ENCODE data around the gene UBD.

Gene UBD

DNA sequence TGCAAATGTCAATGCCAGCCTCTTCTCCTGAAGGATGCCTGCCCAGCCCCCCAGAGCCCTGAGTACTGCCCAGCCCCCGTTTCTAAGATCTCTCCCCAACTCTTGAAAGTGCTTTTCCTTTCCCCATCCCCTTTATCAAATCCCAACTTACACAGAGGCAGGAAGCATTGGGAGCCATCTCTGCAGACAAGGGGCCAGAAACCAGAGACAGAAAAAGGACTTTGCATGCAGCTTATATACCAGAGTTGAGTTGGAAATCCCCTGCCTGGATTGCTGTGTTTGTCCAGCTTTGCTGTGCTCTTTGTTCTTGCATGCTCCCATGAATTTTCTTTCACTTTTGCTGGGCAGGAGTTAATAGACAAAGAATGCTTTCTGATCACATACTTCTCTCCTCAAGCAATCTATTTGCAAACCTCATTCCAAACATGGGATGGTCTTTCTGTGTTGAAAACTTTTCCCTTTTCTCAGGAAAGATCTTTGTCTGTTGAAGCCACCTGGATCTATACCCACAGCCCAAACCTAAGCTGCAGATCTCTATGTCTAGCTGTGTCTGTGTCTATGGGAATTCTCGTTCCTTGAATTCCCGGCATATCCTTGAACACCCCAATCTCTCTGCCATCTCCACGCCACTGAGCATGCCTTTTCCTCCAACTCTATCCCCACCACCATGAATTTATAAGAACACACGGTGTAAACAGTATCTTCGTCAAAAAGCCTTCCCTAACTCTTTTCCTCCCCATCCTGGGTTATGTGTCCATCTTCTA is at the start of gene UBD:
Gene UBD, minus strand, starts transcription at position 209 of the 764 bp plus-strand sequence. Its CDS starts 31 bp downstream, at position 178.
- H3K4me1 Mint-ChIP-seq, result peaks cover 9 to 16% of the 10 kb centered on the region in 2 donors
- H3K27ac Mint-ChIP-seq, result no peak within 1 kb of the TSS
- H3K9me3 Mint-ChIP-seq, result no peaks in the 10 kb centered on the region
- ATAC-seq (replicated peaks), result no peak
- no peak for DNase-seq
- H3K4me3 Mint-ChIP-seq, result no peak within 1 kb of the TSS
- no peaks in the 10 kb centered on the region for H3K36me3 Mint-ChIP-seq
- H3K27me3 Mint-ChIP-seq, result peaks cover 49 to 64% of the 10 kb centered on the region in 2 donors

DNA sequence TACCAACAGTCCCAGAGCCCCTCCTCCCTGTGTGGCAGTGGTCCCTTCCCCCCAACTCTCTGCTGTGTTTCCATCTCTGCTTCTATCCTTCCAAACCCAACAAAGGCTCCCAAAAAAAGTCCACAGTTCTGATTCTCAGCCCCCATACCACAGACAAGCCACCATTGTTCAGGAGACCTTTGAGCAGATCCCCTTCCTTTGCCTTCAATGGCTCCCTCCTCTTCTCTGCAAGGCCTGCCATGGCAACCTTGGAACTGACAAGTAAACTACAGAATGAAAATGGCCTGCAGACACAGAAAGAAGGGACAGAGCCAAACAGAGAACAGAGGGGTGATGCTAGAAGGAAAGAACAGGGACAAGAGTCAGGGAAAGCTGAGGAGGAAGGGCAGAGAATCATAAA is 48.6 kb upstream of the UBD start:
- peak overlapping the region; percentile 3 for H3K27ac Mint-ChIP-seq
- no peak for DNase-seq
- no peak for ATAC-seq (replicated peaks)
- H3K27me3 Mint-ChIP-seq, result no peaks in the 10 kb centered on the region
- H3K36me3 Mint-ChIP-seq, result peaks cover 56 to 73% of the 10 kb centered on the region in 2 donors
- no peaks in the 10 kb centered on the region for H3K9me3 Mint-ChIP-seq
- no peak overlapping the region for H3K4me3 Mint-ChIP-seq
- no peaks in the 10 kb centered on the region for H3K4me1 Mint-ChIP-seq

- no peaks in the 10 kb centered on the region for H3K27me3 Mint-ChIP-seq
Observed at GRCh38 chr6:29603930-29604329, 44.4 kb upstream of the UBD start.

DNA sequence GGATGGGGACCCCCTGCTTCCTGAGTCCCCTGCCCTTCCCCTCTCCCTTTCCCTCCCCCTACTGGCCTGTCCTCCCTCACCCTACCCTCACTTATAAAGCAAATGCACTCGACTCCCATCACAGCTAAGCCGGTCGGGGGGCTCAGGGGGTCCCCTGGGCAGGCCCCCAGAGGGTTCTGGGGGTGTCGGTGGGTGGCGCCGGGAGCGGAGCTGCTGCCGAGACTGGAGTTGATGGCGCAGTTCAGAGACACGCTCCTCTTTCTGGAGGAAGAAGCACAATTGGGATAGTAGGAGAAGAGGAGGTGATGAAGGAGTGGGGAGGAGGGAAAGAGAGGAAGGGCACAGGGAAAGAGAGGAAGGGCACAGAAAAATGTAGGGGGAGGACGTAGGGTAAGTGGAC is 43.9 kb upstream of the UBD start:
- Mint-ChIP-seq H3K36me3 (peaks cover 48 to 58% of the 10 kb centered on the region in 2 donors), H3K9me3 (no peaks in the 10 kb centered on the region), H3K4me1 (no peaks in the 10 kb centered on the region), H3K4me3 (no peak overlapping the region), H3K27me3 (no peaks in the 10 kb centered on the region), H3K27ac (no peak overlapping the region)
- ATAC-seq (replicated peaks) (no peak), DNase-seq (no peak)

More at GRCh38 chr6:29603930-29604329, 44.4 kb upstream of the UBD start:
- Mint-ChIP-seq H3K9me3 (no peaks in the 10 kb centered on the region), H3K27ac (no peak overlapping the region), H3K36me3 (peaks cover 51 to 61% of the 10 kb centered on the region in 2 donors), H3K4me1 (no peaks in the 10 kb centered on the region), H3K4me3 (no peak overlapping the region)
- ATAC-seq (replicated peaks), result no peak
- no peak for DNase-seq

DNA sequence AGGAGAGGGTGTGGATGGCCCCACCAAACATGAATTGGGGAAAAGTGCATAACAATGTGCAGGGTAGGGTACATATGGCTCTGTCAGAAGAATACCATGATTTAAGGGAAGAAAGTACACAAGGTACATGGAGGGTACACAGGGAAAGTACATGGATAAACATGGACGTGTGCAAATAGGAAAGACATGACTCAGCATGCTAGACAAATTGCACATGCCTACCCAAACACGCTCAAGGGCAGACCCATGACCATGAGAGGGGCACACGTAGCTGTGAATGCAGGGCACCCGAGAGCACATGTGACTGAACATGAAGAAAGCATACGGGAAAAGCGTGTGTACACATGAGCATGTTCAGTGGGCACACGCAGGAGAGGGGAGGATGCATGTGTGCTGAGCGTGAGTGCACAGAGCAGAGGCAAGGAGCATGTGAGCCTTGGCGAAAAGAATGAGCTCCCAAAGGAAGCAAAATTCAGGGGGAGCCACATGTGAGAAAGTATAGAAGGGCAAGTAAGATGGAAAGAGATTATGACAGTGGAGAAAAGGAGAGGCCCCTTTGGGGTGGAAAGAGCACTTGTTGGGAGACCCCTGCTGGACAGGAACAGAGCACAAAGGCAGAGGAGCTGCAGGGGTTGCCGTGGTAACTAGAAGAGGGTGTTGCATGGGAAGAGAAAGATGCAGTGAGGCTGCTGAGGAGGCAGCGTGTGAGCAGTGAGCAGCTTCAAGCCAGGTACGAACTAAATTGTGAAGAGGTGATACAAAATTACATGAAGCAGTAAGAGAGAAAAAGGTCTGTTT is 43.2 kb upstream of the UBD start:
- Mint-ChIP-seq H3K9me3 (no peaks in the 10 kb centered on the region), H3K27me3 (no peaks in the 10 kb centered on the region), H3K36me3 (peaks cover 42 to 51% of the 10 kb centered on the region in 2 donors), H3K27ac (no peak overlapping the region), H3K4me3 (no peak overlapping the region), H3K4me1 (no peaks in the 10 kb centered on the region)
- DNase-seq (no peak), ATAC-seq (replicated peaks) (peak in 1 of 2 donors; percentile 41)

DNA sequence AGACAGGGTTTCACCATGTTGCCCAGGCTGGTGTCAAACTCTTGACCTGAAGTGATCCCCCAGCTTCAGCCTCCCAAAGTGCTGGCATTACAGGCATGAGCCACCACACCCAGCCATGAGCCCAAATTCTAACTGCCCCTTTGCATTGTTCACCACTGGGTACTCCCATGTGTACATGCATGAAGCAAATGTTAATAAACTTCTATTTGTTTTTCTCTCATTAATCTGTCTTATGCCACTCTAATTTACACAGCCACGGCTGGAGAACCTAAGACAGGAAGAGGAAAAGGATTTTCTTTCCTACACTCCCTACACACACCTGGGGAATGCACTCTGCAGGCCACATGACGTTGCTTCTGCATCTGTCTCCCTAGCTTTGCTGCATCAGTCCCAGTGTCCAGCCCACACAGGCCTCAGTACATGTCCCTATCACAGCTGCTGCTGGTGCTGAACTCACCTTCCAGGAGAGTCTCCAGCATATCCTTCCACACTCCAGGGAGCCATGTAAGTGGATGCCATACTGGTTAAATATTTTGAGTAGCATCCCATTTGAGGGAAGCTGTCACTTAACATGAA is 38.7 kb upstream of the UBD start:
- H3K36me3 Mint-ChIP-seq, result peaks cover 12 to 16% of the 10 kb centered on the region in 2 donors
- no peaks in the 10 kb centered on the region for H3K4me1 Mint-ChIP-seq
- DNase-seq (no peak), ATAC-seq (replicated peaks) (no peak)
- H3K9me3 Mint-ChIP-seq, result no peaks in the 10 kb centered on the region
- H3K4me3 Mint-ChIP-seq, result no peak overlapping the region
- no peaks in the 10 kb centered on the region for H3K27me3 Mint-ChIP-seq
- H3K27ac Mint-ChIP-seq, result no peak overlapping the region

GRCh38 chr6:29597184-29597583 is 37.7 kb upstream of the UBD start:
- H3K4me3 Mint-ChIP-seq, result no peak overlapping the region
- ATAC-seq (replicated peaks), result no peak
- H3K27ac Mint-ChIP-seq, result no peak overlapping the region
- DNase-seq, result no peak
- H3K36me3 Mint-ChIP-seq, result peaks cover 6% of the 10 kb centered on the region in 2 donors
- no peaks in the 10 kb centered on the region for H3K27me3 Mint-ChIP-seq
- no peaks in the 10 kb centered on the region for H3K9me3 Mint-ChIP-seq
- H3K4me1 Mint-ChIP-seq, result no peaks in the 10 kb centered on the region

DNA sequence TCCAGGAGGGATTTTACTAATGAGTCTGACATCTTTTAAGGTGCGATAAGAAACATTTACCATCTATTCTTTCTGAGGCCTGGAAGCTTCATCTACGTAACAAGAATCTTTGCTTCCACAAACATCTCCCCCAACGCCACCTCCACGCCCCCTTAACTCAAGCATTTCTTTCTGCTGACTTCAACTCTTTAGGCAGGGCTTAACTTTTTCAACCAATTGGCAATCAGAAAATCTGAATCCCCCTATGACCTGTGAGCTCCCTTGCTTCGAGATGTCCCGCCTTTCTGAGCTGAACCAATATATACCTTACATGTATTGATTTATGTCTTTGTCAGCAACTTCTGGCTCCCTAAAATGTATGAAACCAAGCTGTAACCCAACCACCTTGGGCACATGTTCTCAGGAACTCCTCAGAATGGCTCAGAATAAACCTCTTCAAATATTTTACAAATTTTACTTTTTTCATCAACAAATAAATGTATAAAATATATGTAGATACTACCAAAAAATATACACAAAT is 36.9 kb upstream of the UBD start:
- no peaks in the 10 kb centered on the region for H3K4me1 Mint-ChIP-seq
- H3K27ac Mint-ChIP-seq, result no peak overlapping the region
- no peak for ATAC-seq (replicated peaks)

GRCh38 chr6:29593199-29593855 is 33.8 kb upstream of the UBD start:
- no peaks in the 10 kb centered on the region for H3K9me3 Mint-ChIP-seq

More for the DNA sequence above, 36.9 kb upstream of the UBD start:
- DNase-seq, result no peak
- H3K36me3 Mint-ChIP-seq, result peaks cover under 1 to 2% of the 10 kb centered on the region in 2 donors
- H3K9me3 Mint-ChIP-seq, result no peaks in the 10 kb centered on the region
- H3K27me3 Mint-ChIP-seq, result no peaks in the 10 kb centered on the region
- H3K4me3 Mint-ChIP-seq, result no peak overlapping the region

GRCh38 chr6:29591677-29592076 is 32.1 kb upstream of the UBD start:
- Mint-ChIP-seq H3K4me1 (peaks cover 0 to 5% of the 10 kb centered on the region in 2 donors), H3K9me3 (no peaks in the 10 kb centered on the region), H3K27ac (no peak overlapping the region), H3K4me3 (no peak overlapping the region), H3K36me3 (no peaks in the 10 kb centered on the region), H3K27me3 (peaks cover 7 to 29% of the 10 kb centered on the region in 2 donors)
- no peak for DNase-seq
- ATAC-seq (replicated peaks), result no peak

More at GRCh38 chr6:29593199-29593855, 33.8 kb upstream of the UBD start:
- no peak overlapping the region for H3K4me3 Mint-ChIP-seq
- H3K27me3 Mint-ChIP-seq, result peaks cover 2 to 12% of the 10 kb centered on the region in 2 donors
- no peak for ATAC-seq (replicated peaks)
- no peak for DNase-seq
- no peak overlapping the region for H3K27ac Mint-ChIP-seq
- H3K36me3 Mint-ChIP-seq, result no peaks in the 10 kb centered on the region
- peaks cover 0 to 5% of the 10 kb centered on the region in 2 donors for H3K4me1 Mint-ChIP-seq

DNA sequence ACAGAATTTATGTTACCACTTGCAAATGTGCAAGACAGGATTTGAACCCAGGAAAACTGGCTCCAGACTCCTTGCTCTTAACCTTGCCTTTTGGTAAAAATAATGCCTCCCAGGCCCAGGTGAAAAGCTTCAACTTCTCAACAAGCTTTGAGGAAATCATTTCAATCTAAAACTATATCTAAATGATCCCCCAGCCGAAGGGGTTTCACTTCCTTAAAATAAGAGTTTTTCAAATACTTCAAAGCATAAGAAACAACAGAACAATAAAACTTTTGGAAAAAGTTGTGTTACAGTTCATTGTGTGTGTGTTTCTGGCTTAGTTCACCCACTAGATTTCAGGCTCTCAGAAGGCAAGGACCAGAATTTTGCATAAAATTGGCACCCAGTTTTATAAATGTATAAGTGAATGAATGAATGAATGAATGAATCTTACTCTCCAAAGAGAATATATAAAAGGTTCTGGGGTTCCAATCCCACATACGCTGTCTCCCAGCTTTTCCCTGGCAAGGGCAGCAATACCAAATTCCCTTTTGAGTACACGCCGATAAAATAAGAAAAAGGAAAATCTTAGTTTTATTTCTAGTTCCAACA is 30.8 kb upstream of the UBD start:
- H3K27ac Mint-ChIP-seq, result no peak overlapping the region
- H3K27me3 Mint-ChIP-seq, result peaks cover 12 to 36% of the 10 kb centered on the region in 2 donors
- peaks cover 0 to 5% of the 10 kb centered on the region in 2 donors for H3K4me1 Mint-ChIP-seq
- H3K4me3 Mint-ChIP-seq, result no peak overlapping the region
- DNase-seq (no peak), ATAC-seq (replicated peaks) (no peak)
- no peaks in the 10 kb centered on the region for H3K36me3 Mint-ChIP-seq
- no peaks in the 10 kb centered on the region for H3K9me3 Mint-ChIP-seq

- H3K36me3 Mint-ChIP-seq, result no peaks in the 10 kb centered on the region
- peak; percentile 59 to 72 for ATAC-seq (replicated peaks)
- peaks cover 12 to 44% of the 10 kb centered on the region in 2 donors for H3K27me3 Mint-ChIP-seq
- no peaks in the 10 kb centered on the region for H3K9me3 Mint-ChIP-seq
- no peak overlapping the region for H3K27ac Mint-ChIP-seq
- DNase-seq, result peak; percentile 28
- H3K4me1 Mint-ChIP-seq, result peaks cover 0 to 5% of the 10 kb centered on the region in 2 donors
- H3K4me3 Mint-ChIP-seq, result no peak overlapping the region
Observed at GRCh38 chr6:29589423-29590048, 30.0 kb upstream of the UBD start.

- no peaks in the 10 kb centered on the region for H3K36me3 Mint-ChIP-seq
- ATAC-seq (replicated peaks) (no peak), DNase-seq (no peak)
- H3K4me3 Mint-ChIP-seq, result no peak within 1 kb of the TSS
- no peak within 1 kb of the TSS for H3K27ac Mint-ChIP-seq
- H3K9me3 Mint-ChIP-seq, result no peaks in the 10 kb centered on the region
- peaks cover 0 to 5% of the 10 kb centered on the region in 2 donors for H3K4me1 Mint-ChIP-seq
- H3K27me3 Mint-ChIP-seq, result peaks cover 21 to 82% of the 10 kb centered on the region in 2 donors
Observed at GRCh38 chr6:29584821-29585220, 25.3 kb upstream of the UBD start, which contains the start of gene OR2H2. TSS of gene OR2H2 (plus strand) at chr6:29585121. CDS start at chr6:29587945, 2,824 bp downstream.
